Measurements from ENCODE around the gene TLR2.

TLR2 gene

GRCh38 chr4:153733751-153734448 is 49.8 kb downstream of the TLR2 start:
- peak; percentile 2 for DNase-seq

DNA sequence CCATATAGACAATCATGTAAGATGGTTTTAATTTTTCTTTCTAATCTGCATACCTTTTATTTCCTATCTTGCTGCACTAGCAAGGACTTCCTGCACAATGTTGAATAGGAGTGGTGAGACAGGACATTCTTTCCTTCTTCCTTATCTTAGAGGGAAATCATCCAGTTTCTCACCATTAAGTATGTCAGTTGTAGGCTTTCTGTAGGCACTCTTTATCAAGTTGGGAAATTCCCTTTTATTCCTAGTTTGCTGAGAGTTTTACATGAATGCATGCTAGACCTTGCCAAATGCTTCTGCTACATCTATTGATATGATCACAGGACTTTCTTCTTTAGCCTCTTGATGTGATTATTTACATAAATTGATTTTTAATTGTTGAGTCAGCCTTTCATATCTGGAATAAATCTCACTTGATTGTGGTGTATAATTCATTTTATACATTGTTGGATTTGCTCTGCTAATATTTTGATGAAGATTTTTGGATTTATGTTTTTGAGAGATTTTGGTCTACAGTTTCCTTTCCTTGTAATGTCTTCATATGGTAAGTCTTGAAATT is 51.9 kb downstream of the TLR2 start:
- no peak for DNase-seq

GRCh38 chr4:153741541-153741940 is 57.5 kb downstream of the TLR2 start:
- no peak for DNase-seq

- no peak for DNase-seq
Observed at GRCh38 chr4:153745651-153746050, 61.6 kb downstream of the TLR2 start.

- DNase-seq, result no peak
Observed at GRCh38 chr4:153747406-153747955, 63.4 kb downstream of the TLR2 start.

GRCh38 chr4:153748378-153748777 is 64.3 kb downstream of the TLR2 start:
- no peak for DNase-seq

DNA sequence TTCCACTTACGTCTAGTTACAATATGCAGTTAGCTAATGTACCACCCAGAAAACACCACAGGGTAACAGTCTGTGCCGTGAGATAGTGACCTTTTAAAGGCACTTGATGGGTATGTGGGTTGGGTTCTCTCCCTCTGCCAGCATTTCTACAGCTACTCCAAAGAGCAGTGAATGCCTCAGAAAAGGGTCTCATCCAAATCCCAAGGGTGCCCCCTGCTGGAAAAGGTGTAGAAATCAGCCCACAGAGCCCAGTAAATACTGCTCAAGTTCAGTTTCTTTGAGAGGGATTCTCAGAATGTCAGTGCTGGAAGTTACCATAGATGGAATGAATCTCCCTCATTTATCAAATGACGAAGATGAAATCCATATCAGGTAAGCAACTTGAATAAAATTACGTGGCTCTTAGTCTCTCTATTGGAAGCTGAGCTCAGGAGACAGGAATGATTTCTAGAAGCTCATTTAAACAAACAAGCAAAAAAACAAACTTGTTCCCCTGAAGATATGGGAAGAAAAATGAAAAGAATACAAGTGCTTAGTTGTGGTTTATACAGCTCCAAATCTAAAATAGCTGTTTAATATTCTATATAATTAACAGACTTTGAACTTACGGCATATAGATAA is 66.2 kb downstream of the TLR2 start:
- peak; percentile 72 for DNase-seq

DNA sequence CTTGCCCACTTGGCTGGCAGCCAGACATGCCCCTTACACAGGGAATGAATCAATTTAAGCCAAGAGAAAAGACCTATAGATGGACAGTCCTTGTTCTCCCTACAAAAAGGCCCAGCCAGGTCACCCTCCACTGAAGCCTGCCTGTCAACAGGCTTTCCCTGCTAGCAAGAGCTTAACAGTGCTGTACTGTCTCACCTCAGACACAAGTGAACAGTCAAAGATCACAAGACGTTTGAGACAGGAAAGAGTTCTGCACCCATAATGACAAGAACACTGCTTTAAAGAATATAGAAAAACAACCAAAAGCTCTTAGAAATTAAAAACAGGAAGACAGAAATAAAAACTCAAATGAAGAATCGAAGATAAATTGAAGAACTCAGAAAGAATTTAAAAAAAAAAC is 71.1 kb downstream of the TLR2 start:
- no peak for DNase-seq

All from NCI-H69 (cell line).